DND-41 (cell line): ENCODE data around the gene TDRD9.

Source experiments
- EZH2 ChIP-seq: IDR thresholded peaks from 3 replicates; pipeline ENCODE4 v1.6.1; 2012; ENCODE audit warnings: borderline replicate concordance, low read depth, mild to moderate bottlenecking, moderate library complexity, low read length, inconsistent platforms; ENCODE audit not compliant: severe bottlenecking
- TF ChIP-seq, protein P1 (sequence below): IDR thresholded peaks from 2 replicates; pipeline ENCODE4 v1.5.1; 2012; ENCODE audit warnings: borderline replicate concordance, low read length, moderate library complexity, mild to moderate bottlenecking; ENCODE audit not compliant: poor library complexity, severe bottlenecking; ENCODE audit errors: extremely low read depth

DNA sequence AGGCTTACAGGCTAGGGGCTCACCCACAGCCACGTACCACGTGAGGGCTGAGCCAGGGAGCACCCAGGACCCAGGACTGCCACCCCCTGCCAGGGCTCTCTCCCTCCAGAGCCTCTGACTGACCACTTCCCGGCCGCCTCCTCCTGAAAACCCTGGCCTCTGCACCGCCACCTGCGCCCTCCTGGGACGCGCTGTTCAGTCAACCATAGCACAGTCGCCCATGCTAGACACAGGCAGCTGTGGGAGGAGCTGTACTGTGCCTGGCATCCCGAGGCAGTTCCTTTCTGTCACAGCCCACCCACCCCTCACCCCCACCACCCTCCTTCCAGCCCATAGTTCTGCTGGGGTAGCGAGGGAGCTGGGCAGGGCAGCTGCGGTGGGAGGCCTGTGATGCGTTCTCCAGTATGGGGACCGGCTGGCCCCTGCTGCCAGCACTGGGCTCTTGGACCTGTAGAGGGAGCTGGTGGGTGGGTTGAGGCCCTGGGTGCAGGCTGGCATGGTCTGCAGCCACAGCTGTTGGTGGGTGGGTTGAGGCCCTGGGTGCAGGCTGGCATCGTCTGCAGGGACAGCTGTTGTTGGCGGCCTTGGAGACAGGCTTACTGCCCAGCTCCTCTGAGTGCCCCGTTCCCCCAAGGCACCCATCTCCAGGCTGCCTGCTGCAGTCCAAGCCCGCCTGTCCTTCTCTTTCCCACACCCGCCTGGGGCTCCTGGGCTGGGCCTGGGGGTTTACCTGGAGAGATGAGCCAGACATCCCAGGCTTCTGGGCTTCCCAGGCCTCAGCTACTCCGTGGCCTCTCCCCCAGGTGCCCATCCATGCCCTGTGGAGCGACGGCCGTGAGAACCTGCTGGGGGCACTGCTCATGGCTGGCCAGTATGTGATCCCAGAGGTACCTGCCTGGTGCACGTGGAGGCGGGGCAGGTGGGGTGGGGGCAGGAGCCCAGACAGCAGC lies 168.8 kb downstream of the TDRD9 start:
- TF ChIP-seq, protein P1, sequence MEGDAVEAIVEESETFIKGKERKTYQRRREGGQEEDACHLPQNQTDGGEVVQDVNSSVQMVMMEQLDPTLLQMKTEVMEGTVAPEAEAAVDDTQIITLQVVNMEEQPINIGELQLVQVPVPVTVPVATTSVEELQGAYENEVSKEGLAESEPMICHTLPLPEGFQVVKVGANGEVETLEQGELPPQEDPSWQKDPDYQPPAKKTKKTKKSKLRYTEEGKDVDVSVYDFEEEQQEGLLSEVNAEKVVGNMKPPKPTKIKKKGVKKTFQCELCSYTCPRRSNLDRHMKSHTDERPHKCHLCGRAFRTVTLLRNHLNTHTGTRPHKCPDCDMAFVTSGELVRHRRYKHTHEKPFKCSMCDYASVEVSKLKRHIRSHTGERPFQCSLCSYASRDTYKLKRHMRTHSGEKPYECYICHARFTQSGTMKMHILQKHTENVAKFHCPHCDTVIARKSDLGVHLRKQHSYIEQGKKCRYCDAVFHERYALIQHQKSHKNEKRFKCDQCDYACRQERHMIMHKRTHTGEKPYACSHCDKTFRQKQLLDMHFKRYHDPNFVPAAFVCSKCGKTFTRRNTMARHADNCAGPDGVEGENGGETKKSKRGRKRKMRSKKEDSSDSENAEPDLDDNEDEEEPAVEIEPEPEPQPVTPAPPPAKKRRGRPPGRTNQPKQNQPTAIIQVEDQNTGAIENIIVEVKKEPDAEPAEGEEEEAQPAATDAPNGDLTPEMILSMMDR, result peak; percentile 40
- TF ChIP-seq EZH2, result no peak
